Transverse colon (tissue), 4 donors: ENCODE results near the gene SREBF1. TPM values are rescaled to one million over a fixed set of nuclear protein-coding genes. Genes with fewer than 3 reads are reported as not detected.

Experiments
- DNase-seq: peaks from one replicate; pipeline ENCODE4 v3.0.0-alpha.2; 2019
- H3K27ac ChIP-seq, 4 donors: fragments of 200-600 bp; sonication (generic); 2 replicates each; pipeline ENCODE4 v1.5.1; 2016 to 2018; ENCODE audit warnings: inconsistent platforms in 4 of 4
- H3K27me3 ChIP-seq: fragments of 200-600 bp; sonication (generic); 2 replicates; pipeline ENCODE4 v1.5.1; 2017; ENCODE audit warnings: inconsistent platforms
- H3K36me3 ChIP-seq, 4 donors: fragments of 200-600 bp; sonication (generic); 2 replicates each; pipeline ENCODE4 v1.5.1; 2017 to 2019; ENCODE audit warnings: inconsistent platforms in 4 of 4
- H3K4me1 ChIP-seq, 4 donors: fragments of 200-600 bp; sonication (generic); 2 replicates each; pipeline ENCODE4 v1.5.1; 2017 to 2020; ENCODE audit warnings: inconsistent platforms in 4 of 4
- H3K4me3 ChIP-seq, 4 donors: fragments of 200-600 bp; sonication (generic); 1 replicate in 1 of 4; 2 replicates in 3 of 4; pipeline versions ENCODE4 v1.5.1 to v1.6.1; 2017 to 2019; ENCODE audit warnings: inconsistent platforms in 4 of 4
- H3K9me3 ChIP-seq, 2 donors: fragments of 200-600 bp; sonication (generic); 2 replicates each; pipeline ENCODE4 v1.5.1; 2017 to 2019; ENCODE audit warnings: inconsistent platforms in 2 of 2
- EP300 ChIP-seq: sonication (generic); formaldehyde crosslinking; IDR thresholded peaks from one replicate; pipeline ENCODE4 v1.6.1; 2017; ENCODE audit warnings: antibody characterized with exemption, low read depth
- POLR2A ChIP-seq: fragments of 450-650 bp; IDR thresholded peaks from one replicate; pipeline ENCODE4 v1.6.1; 2016; ENCODE audit warnings: antibody characterized with exemption, mild to moderate bottlenecking, moderate library complexity
- POLR2AphosphoS5 ChIP-seq, 3 donors: sonication (generic); formaldehyde crosslinking; IDR thresholded peaks; one replicate each; pipeline ENCODE4 v1.6.1; 2016; ENCODE audit warnings: antibody characterized with exemption in 3 of 3
- WGBS, 2 donors: methylation state at CpG; one replicate each; pipeline ENCODE4 v1.1.5; 2018; ENCODE audit warnings: low coverage in 1 of 2; 5-methylcytosine and 5-hydroxymethylcytosine counted together
- in situ Hi-C, 4 donors: fragments of 200-750 bp; cut with MboI; loops; one replicate each; pipeline versions ENCODE4 v1.15.0 to v1.15.1; 2017; ENCODE audit warnings: low sequenced_read_pairs in 3 of 4, low pct_ligation_motif_present in 1 of 4, low pct_unique_long_range_greater_than_20kb in 1 of 4
- intact Hi-C: fragments of 100-400 bp; cut with DNase I; formaldehyde crosslinking; loops from one replicate; pipeline ENCODE4 v1.15.1; 2023; ENCODE audit warnings: low total_unique reads
- total RNA-seq, 4 donors: library from RNA; depleted of rRNA; stranded (reverse); fragments of >200 nt; gene quantifications; one replicate each; pipeline ENCODE4 v1.1.0, GENCODE V29; 2016
- TF ChIP-seq, protein P1 (sequence below), 5 experiments: fragments of 200-600 bp in 3 of 5; fragments of 450-650 bp in 2 of 5; sonication (generic) in 3 of 5; IDR thresholded peaks; 1 replicate in 2 of 5; 2 replicates in 3 of 5; pipeline ENCODE4 v1.5.1; 2016 to 2017; ENCODE audit warnings: antibody characterized with exemption in 5 of 5, inconsistent platforms in 3 of 5, mild to moderate bottlenecking in 2 of 5, moderate library complexity in 1 of 5

The SREBF1 gene
- total RNA-seq, 4 donors from 2014 or later = 45.7 to 206 (median 148) TPM

DNA sequence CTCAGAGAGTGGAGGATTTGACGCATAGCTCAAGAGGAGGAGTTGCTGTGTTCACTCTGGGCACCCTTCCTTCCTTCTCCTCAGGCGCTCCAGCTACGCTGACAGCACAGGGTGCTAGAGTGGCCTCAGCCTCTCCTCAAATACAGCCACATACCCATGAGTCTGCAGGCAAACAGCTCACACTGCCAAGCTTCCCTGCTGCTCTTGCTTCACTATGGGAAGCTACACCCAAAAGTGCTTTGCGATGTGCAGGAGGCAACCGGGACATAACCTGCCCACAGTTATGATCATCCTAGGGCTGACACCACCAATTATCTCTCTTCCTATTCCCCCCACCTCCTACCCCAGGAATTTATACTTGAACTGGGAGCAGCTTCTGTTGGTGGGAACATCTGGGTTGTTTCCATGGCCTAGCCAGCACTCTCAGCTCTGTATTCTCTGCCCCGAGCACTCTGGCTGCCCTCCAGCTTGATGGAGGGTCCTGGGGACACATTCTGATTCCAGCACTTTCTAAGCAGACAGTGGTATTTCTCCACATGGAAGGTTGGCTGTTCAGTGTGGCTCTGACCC is 40.3 kb upstream of the SREBF1 start:
- H3K36me3 ChIP-seq = peaks cover 0 to 12% (median 0%) of the 10 kb centered on the region in 4 donors

GRCh38 chr17:17874478-17874877 is 37.7 kb upstream of the SREBF1 start:
- Histone ChIP-seq H3K27ac (no peak overlapping the region), H3K27me3 (no peaks in the 10 kb centered on the region), H3K4me3 (no peak overlapping the region), H3K36me3 (peaks cover 0 to 9% (median 0%) of the 10 kb centered on the region in 4 donors), H3K4me1 (peaks cover 16 to 27% (median 19%) of the 10 kb centered on the region in 4 donors), H3K9me3 (no peaks in the 10 kb centered on the region)
- TF ChIP-seq POLR2AphosphoS5 (IDR thresholded peaks at IDR 0.05) (no peak), POLR2A (no peak), EP300 (no peak)
- TF ChIP-seq, protein P1, sequence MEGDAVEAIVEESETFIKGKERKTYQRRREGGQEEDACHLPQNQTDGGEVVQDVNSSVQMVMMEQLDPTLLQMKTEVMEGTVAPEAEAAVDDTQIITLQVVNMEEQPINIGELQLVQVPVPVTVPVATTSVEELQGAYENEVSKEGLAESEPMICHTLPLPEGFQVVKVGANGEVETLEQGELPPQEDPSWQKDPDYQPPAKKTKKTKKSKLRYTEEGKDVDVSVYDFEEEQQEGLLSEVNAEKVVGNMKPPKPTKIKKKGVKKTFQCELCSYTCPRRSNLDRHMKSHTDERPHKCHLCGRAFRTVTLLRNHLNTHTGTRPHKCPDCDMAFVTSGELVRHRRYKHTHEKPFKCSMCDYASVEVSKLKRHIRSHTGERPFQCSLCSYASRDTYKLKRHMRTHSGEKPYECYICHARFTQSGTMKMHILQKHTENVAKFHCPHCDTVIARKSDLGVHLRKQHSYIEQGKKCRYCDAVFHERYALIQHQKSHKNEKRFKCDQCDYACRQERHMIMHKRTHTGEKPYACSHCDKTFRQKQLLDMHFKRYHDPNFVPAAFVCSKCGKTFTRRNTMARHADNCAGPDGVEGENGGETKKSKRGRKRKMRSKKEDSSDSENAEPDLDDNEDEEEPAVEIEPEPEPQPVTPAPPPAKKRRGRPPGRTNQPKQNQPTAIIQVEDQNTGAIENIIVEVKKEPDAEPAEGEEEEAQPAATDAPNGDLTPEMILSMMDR (IDR thresholded peaks at IDR 0.05) = no peak
- in situ Hi-C loops (loop anchor here in 1 of 4 donors (10.0 to 25.0 kb wide), 2 partner anchors 150 to 187 kb away; partner anchors contain the start of gene RAI1), intact Hi-C loops (no loop called here)
- no peak for DNase-seq
- WGBS, 2 donors = 38% methylated on average over 1 of the region's 1 CpG; no CpG with 5 or more reads in 1 of the 2 donors

More for the DNA sequence above, 40.3 kb upstream of the SREBF1 start:
- peak in 1 of 3 donors; percentile 25 for TF ChIP-seq POLR2AphosphoS5 (IDR thresholded peaks at IDR 0.05)
- TF ChIP-seq, protein P1 (IDR thresholded peaks at IDR 0.05) = no peak
- H3K27ac ChIP-seq = peak overlapping the region; percentile 63 to 92 (median 81)
- H3K27me3 ChIP-seq = no peaks in the 10 kb centered on the region
- intact Hi-C loops (no loop called here), in situ Hi-C loops (loop anchor here in 3 of 4 donors (10.0 to 25.0 kb wide), 3 partner anchors 148 to 190 kb away; partner anchors contain the start of genes ATPAF2 (in 1 of the 3), GID4 (in 1 of the 3) and RAI1 (in 1 of the 3))
- no peak for DNase-seq
- peaks cover 16 to 27% (median 19%) of the 10 kb centered on the region in 4 donors for H3K4me1 ChIP-seq
- no peak overlapping the region for H3K4me3 ChIP-seq
- 63 to 70% methylated on average over 2 to 6 of the region's 6 CpGs for WGBS, 2 donors
- H3K9me3 ChIP-seq = no peaks in the 10 kb centered on the region

DNA sequence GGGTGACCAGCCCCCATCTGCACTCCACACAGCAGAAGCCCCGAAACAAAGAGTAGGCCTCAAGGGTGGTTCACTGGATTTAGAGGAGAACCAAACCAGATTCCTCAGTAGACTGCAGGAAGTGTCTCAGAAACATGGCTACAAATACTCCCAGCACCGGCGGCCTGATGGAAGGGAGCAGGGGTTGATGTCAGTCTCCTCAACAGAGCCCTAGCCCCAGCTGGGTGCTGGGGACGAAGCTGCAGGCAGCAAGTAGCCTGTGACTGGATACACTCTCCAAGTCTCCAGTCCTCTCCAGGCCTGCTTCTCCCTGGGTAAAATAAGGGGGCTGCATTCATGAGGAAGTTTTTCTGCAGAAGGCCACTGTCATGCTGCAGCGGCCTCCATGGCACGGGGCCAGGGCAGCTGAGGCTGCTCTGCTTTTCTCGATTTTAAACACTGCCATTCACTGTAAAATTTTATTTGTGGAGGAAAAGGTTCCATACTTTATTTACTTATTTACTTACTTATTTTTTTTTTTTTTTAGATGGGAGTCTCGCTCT is 36.7 kb upstream of the SREBF1 start:
- intact Hi-C loops = no loop called here
- DNase-seq = no peak
- Histone ChIP-seq H3K9me3 (no peaks in the 10 kb centered on the region), H3K4me3 (no peak overlapping the region), H3K27ac (no peak overlapping the region), H3K36me3 (no peaks in the 10 kb centered on the region), H3K4me1 (peaks cover 16 to 30% (median 20%) of the 10 kb centered on the region in 4 donors), H3K27me3 (no peaks in the 10 kb centered on the region)
- TF ChIP-seq POLR2A (no peak), EP300 (no peak), POLR2AphosphoS5 (IDR thresholded peaks at IDR 0.05) (no peak)
- TF ChIP-seq, protein P1 (IDR thresholded peaks at IDR 0.05) = no peak
- in situ Hi-C loops = loop anchor here in 1 of 4 donors (10.0 to 25.0 kb wide), 2 partner anchors 151 to 186 kb away; partner anchors contain the start of gene RAI1
- 86 to 89% methylated on average over 4 to 8 of the region's 8 CpGs for WGBS, 2 donors

- no peak for TF ChIP-seq POLR2AphosphoS5 (IDR thresholded peaks at IDR 0.05)
- TF ChIP-seq, protein P1 (IDR thresholded peaks at IDR 0.05) = no peak
- no peak for TF ChIP-seq EP300
- no peak for TF ChIP-seq POLR2A
- in situ Hi-C loops = loop anchor here in 1 of 4 donors (10.0 to 25.0 kb wide), 2 partner anchors 152 to 185 kb away; partner anchors contain the start of gene RAI1
- Histone ChIP-seq H3K9me3 (no peaks in the 10 kb centered on the region), H3K27ac (no peak overlapping the region), H3K4me3 (no peak overlapping the region), H3K36me3 (no peaks in the 10 kb centered on the region), H3K27me3 (no peaks in the 10 kb centered on the region), H3K4me1 (peaks cover 10 to 27% (median 14%) of the 10 kb centered on the region in 4 donors)
- no peak for DNase-seq
- intact Hi-C loops = no loop called here
- 60 to 90% methylated on average over 1 to 9 of the region's 9 CpGs for WGBS, 2 donors
Measured at GRCh38 chr17:17872547-17873345, 36.0 kb upstream of the SREBF1 start.
